Nephron (organoid): ENCODE results near the gene UGGT2.

Experiments used
- H3K27ac Mint-ChIP-seq, 3 experiments: 2 replicates each; pipeline ENCODE4 v1.8.0; 2020; ENCODE audit warnings: mixed read lengths in 3 of 3, mild to moderate bottlenecking in 2 of 3, moderate library complexity in 1 of 3
- H3K27me3 Mint-ChIP-seq: 2 replicates; pipeline ENCODE4 v1.8.0; 2021; ENCODE audit warnings: low read depth, mild to moderate bottlenecking, moderate library complexity, mixed read lengths
- H3K36me3 Mint-ChIP-seq: 2 replicates; pipeline ENCODE4 v1.8.0; 2020; ENCODE audit warnings: low read depth, mixed read lengths
- H3K4me1 Mint-ChIP-seq: 2 replicates; pipeline ENCODE4 v1.8.0; 2020; ENCODE audit warnings: mixed read lengths
- H3K4me3 Mint-ChIP-seq, 3 experiments: 2 replicates each; pipeline ENCODE4 v1.8.0; 2020; ENCODE audit warnings: mild to moderate bottlenecking in 3 of 3, mixed read lengths in 3 of 3, moderate library complexity in 2 of 3
- H3K9me3 Mint-ChIP-seq: 2 replicates; pipeline ENCODE4 v1.8.0; 2020; ENCODE audit warnings: mixed read lengths
- CTCF ChIP-seq, 3 experiments: fragments of 200-600 bp; sonication (generic); IDR thresholded peaks; one replicate each; pipeline ENCODE4 v1.5.0; 2021; ENCODE audit warnings: antibody characterized with exemption in 3 of 3; ENCODE audit not compliant: unreplicated experiment in 3 of 3

Gene UGGT2

GRCh38 chr13:95968906-95969305 is 84.3 kb downstream of the UGGT2 start:
- Mint-ChIP-seq H3K4me1 (no peaks in the 10 kb centered on the region), H3K4me3 (no peak overlapping the region), H3K36me3 (peaks cover 32% of the 10 kb centered on the region), H3K27me3 (no peaks in the 10 kb centered on the region), H3K27ac (peak overlapping the region in 1 of 3 experiments; percentile 70), H3K9me3 (peaks cover 9% of the 10 kb centered on the region)
- TF ChIP-seq CTCF (IDR thresholded peaks at IDR 0.05; ENCODE audit: unreplicated experiment in 3 of 3) = no peak

- Mint-ChIP-seq H3K4me1 (peaks cover 6% of the 10 kb centered on the region), H3K36me3 (peaks cover 72% of the 10 kb centered on the region), H3K27ac (no peak overlapping the region), H3K27me3 (no peaks in the 10 kb centered on the region), H3K4me3 (no peak overlapping the region), H3K9me3 (peaks cover 45% of the 10 kb centered on the region)
- no peak for TF ChIP-seq CTCF (IDR thresholded peaks at IDR 0.05; ENCODE audit: unreplicated experiment in 3 of 3)
Observed at GRCh38 chr13:95957331-95957730, 95.9 kb downstream of the UGGT2 start.

GRCh38 chr13:95956589-95957148 is 96.5 kb downstream of the UGGT2 start:
- peaks cover 6% of the 10 kb centered on the region for H3K4me1 Mint-ChIP-seq
- TF ChIP-seq CTCF (IDR thresholded peaks at IDR 0.05; ENCODE audit: unreplicated experiment in 3 of 3) = no peak
- H3K27ac Mint-ChIP-seq = no peak overlapping the region
- H3K36me3 Mint-ChIP-seq = peaks cover 65% of the 10 kb centered on the region
- H3K4me3 Mint-ChIP-seq = no peak overlapping the region
- H3K9me3 Mint-ChIP-seq = peaks cover 39% of the 10 kb centered on the region
- no peaks in the 10 kb centered on the region for H3K27me3 Mint-ChIP-seq

- TF ChIP-seq CTCF (IDR thresholded peaks at IDR 0.05; ENCODE audit: unreplicated experiment in 3 of 3) = no peak
- peaks cover 59% of the 10 kb centered on the region for H3K36me3 Mint-ChIP-seq
- H3K4me1 Mint-ChIP-seq = peaks cover 6% of the 10 kb centered on the region
- H3K9me3 Mint-ChIP-seq = peaks cover 30% of the 10 kb centered on the region
- H3K4me3 Mint-ChIP-seq = no peak overlapping the region
- no peak overlapping the region for H3K27ac Mint-ChIP-seq
- no peaks in the 10 kb centered on the region for H3K27me3 Mint-ChIP-seq
Observed at GRCh38 chr13:95955719-95956118, 97.5 kb downstream of the UGGT2 start.

- Mint-ChIP-seq H3K4me3 (no peak overlapping the region), H3K27ac (no peak overlapping the region), H3K4me1 (peaks cover 6% of the 10 kb centered on the region), H3K27me3 (no peaks in the 10 kb centered on the region), H3K9me3 (peaks cover 26% of the 10 kb centered on the region), H3K36me3 (peaks cover 57% of the 10 kb centered on the region)
- no peak for TF ChIP-seq CTCF (IDR thresholded peaks at IDR 0.05; ENCODE audit: unreplicated experiment in 3 of 3)
Observed at GRCh38 chr13:95955255-95955654, 97.9 kb downstream of the UGGT2 start.

GRCh38 chr13:95954266-95954665 is 98.9 kb downstream of the UGGT2 start:
- H3K4me1 Mint-ChIP-seq = peaks cover 6% of the 10 kb centered on the region
- H3K4me3 Mint-ChIP-seq = no peak overlapping the region
- H3K36me3 Mint-ChIP-seq = peaks cover 47% of the 10 kb centered on the region
- no peaks in the 10 kb centered on the region for H3K27me3 Mint-ChIP-seq
- no peak overlapping the region for H3K27ac Mint-ChIP-seq
- H3K9me3 Mint-ChIP-seq = peaks cover 17% of the 10 kb centered on the region
- no peak for TF ChIP-seq CTCF (IDR thresholded peaks at IDR 0.05; ENCODE audit: unreplicated experiment in 3 of 3)
